ENCODE data around the gene ABL2. TPM values are rescaled to one million over a fixed set of nuclear protein-coding genes. Genes with fewer than 3 reads are reported as not detected.

Gene ABL2
- total and polyA plus RNA-seq, 9 of the 15 experiments (the other 6 are each of a cell fraction or from before 2014, with no cell fraction given), result 1.4 to 15.0 (median 8.6) TPM

DNA sequence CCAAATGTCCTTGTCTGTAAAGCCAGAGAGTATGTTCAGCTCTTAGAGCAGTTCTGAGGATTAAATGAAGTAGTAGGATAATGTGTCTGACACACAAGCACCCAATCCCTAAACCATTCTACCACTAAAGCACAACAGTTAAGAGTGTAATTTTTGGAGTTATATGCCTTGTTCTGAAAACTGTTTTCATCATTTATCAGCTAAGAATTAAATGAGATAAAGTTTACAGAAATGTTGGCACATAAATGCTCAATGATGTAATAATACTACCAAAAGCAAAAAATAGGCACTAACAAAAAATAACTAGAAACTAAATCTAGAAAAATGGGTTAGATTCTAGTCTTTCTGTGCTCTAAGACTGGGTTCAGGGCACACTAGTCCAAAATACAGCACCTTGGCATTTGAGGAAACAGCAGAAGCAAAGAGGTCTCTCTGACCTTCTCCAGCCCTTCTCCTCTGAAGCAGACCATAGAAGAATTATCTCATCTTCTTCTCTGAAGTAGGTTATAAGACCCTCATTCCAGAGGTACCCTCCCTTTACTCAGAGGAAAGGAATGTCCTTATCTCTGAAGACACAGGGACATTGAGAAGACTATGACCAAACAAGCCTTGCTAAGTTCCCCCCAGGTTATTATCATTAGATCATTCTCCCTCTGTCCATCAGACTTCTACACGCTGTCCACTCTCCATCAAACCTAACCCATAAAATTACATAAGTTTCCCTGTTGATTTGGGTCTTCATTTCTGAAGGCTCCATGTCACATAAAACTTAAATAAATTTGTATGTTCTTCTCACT lies 20.6 kb downstream of the ABL2 start (continued):
- no peak for TF ChIP-seq ZKSCAN8 (CRISPR knock-in tag; IDR thresholded peaks at IDR 0.05)
- TF ChIP-seq EHMT2 (IDR thresholded peaks at IDR 0.05), result 0 out of 2 replicates have a peak, but pooled peaks have one; percentile 29
- TF ChIP-seq, protein P1, sequence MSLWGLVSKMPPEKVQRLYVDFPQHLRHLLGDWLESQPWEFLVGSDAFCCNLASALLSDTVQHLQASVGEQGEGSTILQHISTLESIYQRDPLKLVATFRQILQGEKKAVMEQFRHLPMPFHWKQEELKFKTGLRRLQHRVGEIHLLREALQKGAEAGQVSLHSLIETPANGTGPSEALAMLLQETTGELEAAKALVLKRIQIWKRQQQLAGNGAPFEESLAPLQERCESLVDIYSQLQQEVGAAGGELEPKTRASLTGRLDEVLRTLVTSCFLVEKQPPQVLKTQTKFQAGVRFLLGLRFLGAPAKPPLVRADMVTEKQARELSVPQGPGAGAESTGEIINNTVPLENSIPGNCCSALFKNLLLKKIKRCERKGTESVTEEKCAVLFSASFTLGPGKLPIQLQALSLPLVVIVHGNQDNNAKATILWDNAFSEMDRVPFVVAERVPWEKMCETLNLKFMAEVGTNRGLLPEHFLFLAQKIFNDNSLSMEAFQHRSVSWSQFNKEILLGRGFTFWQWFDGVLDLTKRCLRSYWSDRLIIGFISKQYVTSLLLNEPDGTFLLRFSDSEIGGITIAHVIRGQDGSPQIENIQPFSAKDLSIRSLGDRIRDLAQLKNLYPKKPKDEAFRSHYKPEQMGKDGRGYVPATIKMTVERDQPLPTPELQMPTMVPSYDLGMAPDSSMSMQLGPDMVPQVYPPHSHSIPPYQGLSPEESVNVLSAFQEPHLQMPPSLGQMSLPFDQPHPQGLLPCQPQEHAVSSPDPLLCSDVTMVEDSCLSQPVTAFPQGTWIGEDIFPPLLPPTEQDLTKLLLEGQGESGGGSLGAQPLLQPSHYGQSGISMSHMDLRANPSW (CRISPR knock-in tag; IDR thresholded peaks at IDR 0.05), result no peak
- TF ChIP-seq, protein P2, sequence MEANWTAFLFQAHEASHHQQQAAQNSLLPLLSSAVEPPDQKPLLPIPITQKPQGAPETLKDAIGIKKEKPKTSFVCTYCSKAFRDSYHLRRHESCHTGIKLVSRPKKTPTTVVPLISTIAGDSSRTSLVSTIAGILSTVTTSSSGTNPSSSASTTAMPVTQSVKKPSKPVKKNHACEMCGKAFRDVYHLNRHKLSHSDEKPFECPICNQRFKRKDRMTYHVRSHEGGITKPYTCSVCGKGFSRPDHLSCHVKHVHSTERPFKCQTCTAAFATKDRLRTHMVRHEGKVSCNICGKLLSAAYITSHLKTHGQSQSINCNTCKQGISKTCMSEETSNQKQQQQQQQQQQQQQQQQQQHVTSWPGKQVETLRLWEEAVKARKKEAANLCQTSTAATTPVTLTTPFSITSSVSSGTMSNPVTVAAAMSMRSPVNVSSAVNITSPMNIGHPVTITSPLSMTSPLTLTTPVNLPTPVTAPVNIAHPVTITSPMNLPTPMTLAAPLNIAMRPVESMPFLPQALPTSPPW (CRISPR knock-in tag; IDR thresholded peaks at IDR 0.05), result peak; percentile 16; the same call in 1 of the 2 replicates
- no peak for TF ChIP-seq TFE3 (CRISPR knock-in tag; IDR thresholded peaks at IDR 0.05)
- peak; percentile 88 for TF ChIP-seq TEAD4 (IDR thresholded peaks at IDR 0.05; ENCODE audit: low read length)
- TF ChIP-seq TEAD4 (CRISPR knock-in tag; IDR thresholded peaks at IDR 0.05; ENCODE audit: borderline replicate concordance), result no peak
- TF ChIP-seq, protein P3, sequence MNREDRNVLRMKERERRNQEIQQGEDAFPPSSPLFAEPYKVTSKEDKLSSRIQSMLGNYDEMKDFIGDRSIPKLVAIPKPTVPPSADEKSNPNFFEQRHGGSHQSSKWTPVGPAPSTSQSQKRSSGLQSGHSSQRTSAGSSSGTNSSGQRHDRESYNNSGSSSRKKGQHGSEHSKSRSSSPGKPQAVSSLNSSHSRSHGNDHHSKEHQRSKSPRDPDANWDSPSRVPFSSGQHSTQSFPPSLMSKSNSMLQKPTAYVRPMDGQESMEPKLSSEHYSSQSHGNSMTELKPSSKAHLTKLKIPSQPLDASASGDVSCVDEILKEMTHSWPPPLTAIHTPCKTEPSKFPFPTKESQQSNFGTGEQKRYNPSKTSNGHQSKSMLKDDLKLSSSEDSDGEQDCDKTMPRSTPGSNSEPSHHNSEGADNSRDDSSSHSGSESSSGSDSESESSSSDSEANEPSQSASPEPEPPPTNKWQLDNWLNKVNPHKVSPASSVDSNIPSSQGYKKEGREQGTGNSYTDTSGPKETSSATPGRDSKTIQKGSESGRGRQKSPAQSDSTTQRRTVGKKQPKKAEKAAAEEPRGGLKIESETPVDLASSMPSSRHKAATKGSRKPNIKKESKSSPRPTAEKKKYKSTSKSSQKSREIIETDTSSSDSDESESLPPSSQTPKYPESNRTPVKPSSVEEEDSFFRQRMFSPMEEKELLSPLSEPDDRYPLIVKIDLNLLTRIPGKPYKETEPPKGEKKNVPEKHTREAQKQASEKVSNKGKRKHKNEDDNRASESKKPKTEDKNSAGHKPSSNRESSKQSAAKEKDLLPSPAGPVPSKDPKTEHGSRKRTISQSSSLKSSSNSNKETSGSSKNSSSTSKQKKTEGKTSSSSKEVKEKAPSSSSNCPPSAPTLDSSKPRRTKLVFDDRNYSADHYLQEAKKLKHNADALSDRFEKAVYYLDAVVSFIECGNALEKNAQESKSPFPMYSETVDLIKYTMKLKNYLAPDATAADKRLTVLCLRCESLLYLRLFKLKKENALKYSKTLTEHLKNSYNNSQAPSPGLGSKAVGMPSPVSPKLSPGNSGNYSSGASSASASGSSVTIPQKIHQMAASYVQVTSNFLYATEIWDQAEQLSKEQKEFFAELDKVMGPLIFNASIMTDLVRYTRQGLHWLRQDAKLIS (CRISPR knock-in tag; IDR thresholded peaks at IDR 0.05), result no peak
- TF ChIP-seq CEBPG (CRISPR knock-in tag; IDR thresholded peaks at IDR 0.05), result no peak
- peak; percentile 11 to 46; a peak in 1 of 4 replicates for TF ChIP-seq CEBPG (tag; conservative IDR thresholded peaks at IDR 0.05 in 1 of 2, IDR thresholded peaks at IDR 0.05 in 1 of 2)
- no peak for TF ChIP-seq POLR2A (conservative IDR thresholded peaks at IDR 0.05)
- TF ChIP-seq FOSL1 (tag; conservative IDR thresholded peaks at IDR 0.05), result peak; percentile 75
- TF ChIP-seq TAL1 (IDR thresholded peaks at IDR 0.05), result peak; percentile 43; the same call in 1 of the 2 replicates
- TF ChIP-seq SMARCE1 (IDR thresholded peaks at IDR 0.05), result peak; percentile 83
- no peak for TF ChIP-seq RBM22 (IDR thresholded peaks at IDR 0.05; ENCODE audit: low read depth, low read length, poor library complexity, severe bottlenecking)
- 0 out of 2 replicates have a peak, but pooled peaks have one; percentile 31 for TF ChIP-seq PML (IDR thresholded peaks at IDR 0.05; ENCODE audit: low read length)
- TF ChIP-seq DACH1 (IDR thresholded peaks at IDR 0.05; ENCODE audit: partially characterized antibody), result peak; percentile 15
